Breast epithelium (tissue), 3 donors: Measurements from ENCODE around the gene DNAJC5G.

Experiments
- CTCF ChIP-seq, 3 donors: fragments of 450-650 bp; IDR thresholded peaks; one replicate each; pipeline ENCODE4 v1.5.1; 2016 to 2017; ENCODE audit warnings: antibody characterized with exemption in 3 of 3, mild to moderate bottlenecking in 3 of 3, moderate library complexity in 3 of 3
- POLR2AphosphoS5 ChIP-seq, 3 donors: sonication (generic); formaldehyde crosslinking; IDR thresholded peaks; one replicate each; pipeline ENCODE4 v1.6.1; 2017; ENCODE audit warnings: antibody characterized with exemption in 3 of 3

- TF ChIP-seq CTCF (IDR thresholded peaks at IDR 0.05) (no peak), POLR2AphosphoS5 (IDR thresholded peaks at IDR 0.05) (no peak)
Observed at GRCh38 chr2:27258051-27258450, 17.2 kb upstream of the DNAJC5G start.
